Raji (cell line): ENCODE measurements around the gene PAX7.

ENCODE experiments used
- POLR2A ChIP-seq: IDR thresholded peaks from 2 replicates; pipeline ENCODE4 v1.6.1; 2011; ENCODE audit warnings: low read depth, low read length, control low read depth; ENCODE audit not compliant: insufficient read depth

PAX7 gene

GRCh38 chr1:18630511-18631495 is at the start of gene PAX7:
TSS of gene PAX7 (plus strand) at chr1:18630846. CDS start at chr1:18631604, 758 bp downstream.
- no peak for TF ChIP-seq POLR2A

DNA sequence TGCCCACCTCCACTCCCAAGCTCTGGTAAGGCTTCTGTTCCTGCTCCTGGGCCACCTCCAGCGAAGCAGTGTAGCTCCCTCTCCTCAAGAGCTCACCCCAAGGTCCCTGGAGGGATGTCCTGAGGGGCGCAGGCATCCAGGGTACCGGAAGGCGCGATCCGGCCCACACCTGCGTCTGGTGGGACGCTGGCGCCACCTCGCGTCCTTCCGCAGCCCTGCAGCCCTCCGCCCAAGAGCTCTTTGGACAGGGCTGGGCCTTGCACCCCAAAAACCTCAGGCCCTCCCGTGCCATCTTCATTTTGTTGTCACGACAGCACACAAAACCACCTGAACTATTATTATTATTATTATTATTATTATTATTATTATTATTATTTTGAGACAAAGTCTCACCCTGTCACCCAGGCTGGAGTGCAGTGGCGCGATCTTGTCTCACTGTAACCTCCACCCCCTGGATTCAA is 49.2 kb upstream of the PAX7 start:
- no peak for TF ChIP-seq POLR2A

DNA sequence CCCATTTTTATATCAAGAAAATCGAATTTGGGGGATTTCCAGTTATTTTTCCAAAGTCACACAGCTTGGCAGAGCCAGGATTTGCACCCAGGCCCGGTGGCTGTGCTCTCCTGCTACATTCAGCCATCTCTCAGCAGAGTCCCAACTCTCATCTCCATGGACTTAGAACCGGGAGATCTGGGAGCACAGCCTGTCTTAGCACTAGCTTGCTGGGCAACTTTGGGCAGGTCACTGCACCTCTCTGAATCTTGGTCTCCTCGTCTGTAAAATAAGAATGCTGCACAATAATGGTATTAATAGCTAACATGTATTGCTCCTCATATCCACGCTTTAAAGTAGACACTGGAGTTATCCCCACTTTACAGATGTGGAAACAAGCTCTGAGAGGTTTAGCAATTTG is 47.8 kb upstream of the PAX7 start:
- no peak for TF ChIP-seq POLR2A

- no peak for TF ChIP-seq POLR2A
Observed at GRCh38 chr1:18583326-18583941, 47.2 kb upstream of the PAX7 start.

DNA sequence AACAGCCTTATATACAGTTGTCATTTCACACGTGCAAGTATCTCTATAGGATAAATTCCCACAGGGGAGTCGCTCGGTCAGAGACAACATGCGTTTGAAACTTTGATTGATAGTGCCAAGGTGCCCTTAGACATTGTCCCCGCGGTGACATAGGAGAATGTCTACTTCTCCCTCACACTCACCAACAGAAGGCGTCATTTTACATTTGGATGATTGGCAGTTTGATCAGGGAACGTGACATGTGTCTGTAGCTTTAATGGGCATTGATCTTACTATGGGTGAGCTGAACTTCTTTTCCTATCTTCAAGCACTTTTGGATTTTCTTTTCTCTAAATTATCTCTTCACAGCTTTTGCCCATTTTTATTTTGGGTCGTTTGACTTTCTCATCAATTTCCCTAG is 42.6 kb upstream of the PAX7 start:
- TF ChIP-seq POLR2A, result no peak

DNA sequence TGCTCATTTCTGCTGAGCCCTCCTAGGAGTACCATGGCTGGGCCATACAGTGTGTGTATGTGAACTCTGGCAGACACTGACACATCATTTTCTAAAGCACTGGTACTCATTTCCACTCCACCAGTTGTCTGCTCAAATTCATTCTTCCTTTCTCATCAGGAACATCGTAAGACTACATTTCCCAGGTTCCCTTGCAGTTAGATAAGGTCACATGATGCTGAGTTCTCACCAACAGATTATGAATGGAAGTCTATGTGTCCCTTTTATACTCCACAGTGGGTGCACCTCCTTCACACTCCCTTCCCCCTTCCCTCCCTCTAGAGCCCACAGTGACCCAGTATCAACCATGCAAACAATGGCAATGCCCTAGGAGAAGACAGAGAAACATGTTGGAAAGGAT is 38.3 kb upstream of the PAX7 start:
- no peak for TF ChIP-seq POLR2A

GRCh38 chr1:18597160-18598042 is 33.2 kb upstream of the PAX7 start:
- no peak for TF ChIP-seq POLR2A

DNA sequence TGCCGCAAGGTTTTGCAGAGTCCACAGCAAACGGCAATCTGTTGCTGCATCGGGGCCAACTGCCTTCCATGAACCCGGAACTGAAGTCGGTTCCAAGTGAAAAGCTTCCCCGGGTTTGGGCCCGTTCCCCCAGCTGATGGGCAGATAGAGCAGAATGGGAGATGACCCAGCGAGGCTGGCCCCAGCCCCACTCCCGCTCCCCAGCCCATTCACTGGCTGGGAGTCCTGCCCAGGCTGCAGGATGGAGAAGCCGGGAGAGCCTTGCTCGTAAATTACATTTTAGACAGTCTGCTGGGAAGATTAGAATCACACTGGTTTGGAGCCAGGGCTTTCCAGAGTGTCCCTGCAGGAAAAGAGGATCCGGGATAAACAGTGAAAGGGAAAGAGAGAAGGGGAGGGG is 31.6 kb upstream of the PAX7 start:
- no peak for TF ChIP-seq POLR2A

- no peak for TF ChIP-seq POLR2A
Observed at GRCh38 chr1:18599704-18600103, 30.9 kb upstream of the PAX7 start.

DNA sequence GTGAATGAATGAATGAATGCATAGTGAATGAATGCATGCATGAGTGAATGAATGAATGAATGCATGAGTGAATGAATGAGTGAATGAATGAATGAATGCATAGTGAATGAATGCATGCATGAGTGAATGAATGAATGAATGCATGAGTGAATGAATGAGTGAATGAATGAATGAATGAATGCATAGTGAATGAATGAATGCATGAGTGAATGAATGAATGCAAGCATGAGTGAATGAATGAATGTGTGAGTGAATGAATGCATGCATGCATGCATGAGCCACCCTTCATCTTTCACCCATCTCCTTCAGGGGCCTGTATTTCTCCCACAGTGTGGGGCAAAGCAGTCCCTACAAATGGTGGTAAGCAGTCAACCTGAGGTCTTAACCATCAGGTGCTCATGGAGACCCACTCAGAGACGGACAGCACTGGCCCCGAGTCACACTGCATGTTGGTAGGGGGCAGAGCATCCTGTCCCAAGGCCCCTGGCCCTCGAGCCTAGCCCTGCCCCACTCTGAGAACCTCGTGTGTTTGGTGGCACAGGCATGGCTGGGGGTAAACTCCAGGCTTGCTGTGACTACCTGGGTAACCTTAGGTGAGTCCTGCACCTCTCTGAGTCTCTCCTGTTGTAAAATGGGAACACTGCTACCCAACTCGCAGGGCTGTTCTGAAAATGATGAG is 28.0 kb upstream of the PAX7 start:
- TF ChIP-seq POLR2A, result no peak

DNA sequence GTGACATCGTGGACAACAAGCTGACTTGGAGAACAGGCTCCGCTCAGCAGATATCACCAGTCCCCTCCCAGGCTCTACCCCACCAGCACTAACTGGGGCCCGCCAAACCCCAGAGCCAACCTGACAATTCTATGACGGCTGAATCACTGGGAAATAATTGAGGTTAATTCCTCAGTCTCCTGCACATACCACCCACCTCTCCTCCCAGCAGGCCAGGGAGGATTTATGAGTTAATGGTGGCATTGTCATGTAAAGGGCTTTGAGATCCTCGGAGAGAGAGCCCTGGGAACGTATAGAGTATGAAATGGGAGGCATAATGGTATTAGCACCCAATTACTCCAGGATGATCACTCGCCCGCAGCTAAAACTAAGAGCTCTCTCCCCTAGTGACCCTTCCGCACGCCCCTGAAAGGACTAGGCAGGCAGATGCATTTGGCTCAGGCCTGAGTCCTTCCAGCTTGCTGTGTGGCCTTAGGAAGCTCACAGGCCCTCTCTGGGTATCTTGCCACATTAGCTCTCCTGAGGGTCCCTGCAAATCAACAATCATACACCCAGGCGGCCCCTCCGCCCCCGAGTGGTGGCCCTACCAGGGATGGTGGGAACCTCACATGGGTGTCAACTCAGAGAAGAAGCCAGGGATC is 27.3 kb upstream of the PAX7 start:
- no peak for TF ChIP-seq POLR2A

DNA sequence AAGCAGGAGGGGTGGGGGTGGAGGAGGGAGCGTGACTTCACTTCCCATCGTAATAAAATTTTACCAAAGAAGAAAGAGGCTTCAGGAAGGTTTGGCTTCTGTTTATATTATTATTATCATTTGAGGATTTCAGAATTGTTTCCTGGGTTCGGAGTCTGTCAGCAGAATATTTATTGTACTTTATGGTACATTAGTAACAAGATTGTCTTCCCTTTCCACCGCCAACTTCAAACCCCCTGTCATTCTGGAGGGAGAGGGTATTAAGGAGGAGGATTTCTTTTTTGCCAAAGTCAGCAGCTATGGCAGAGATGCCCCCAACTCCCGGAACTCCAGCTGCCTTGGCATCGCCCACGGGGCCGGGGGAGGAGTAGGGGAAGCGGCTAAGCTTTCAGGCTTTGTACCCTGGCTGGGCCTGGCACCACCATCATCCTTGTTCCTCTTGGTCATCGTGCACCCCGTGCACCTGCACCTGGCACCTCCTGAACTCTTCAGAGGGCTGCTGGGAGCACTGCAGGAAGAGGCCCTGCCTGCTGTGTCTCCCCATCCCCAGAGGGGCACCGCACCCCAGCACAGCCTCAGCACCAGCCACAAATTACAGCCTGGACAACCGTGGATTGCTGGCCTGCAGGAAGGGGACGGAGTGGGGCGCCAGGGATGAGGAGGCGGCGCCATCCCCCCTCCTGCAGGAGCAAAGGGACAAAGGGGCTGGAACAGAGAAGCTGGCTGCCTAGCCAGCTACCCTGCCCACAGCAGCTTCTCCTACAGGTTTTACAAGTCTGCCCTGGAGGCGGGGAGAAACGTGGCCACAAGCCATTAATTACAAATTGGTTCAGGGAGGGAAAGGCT is 24.0 kb upstream of the PAX7 start:
- no peak for TF ChIP-seq POLR2A

DNA sequence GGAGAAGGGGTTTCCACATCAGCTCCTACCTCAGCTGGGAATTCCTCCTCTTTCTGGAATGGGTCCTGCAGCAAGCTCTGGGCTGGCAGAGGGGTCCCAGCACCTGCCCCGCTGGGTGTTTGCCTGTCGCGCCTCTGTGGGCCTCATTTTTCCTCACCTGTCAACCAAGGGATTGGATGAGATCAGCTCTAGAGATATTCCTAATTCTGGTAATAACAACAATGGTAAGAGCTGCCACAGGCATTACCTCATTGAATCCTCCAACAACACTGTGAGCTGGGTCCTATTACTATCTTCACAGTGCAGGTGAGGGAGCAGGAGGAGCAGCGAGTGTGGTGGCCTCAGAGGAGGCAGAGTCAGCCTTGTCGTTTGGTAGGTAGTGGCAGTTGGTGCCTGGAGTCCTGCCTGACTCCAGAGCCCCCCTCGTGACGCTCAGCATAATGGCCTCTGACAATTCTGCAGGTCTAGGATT is 23.3 kb upstream of the PAX7 start:
- no peak for TF ChIP-seq POLR2A
